ENCODE measurements around the gene GNG5. TPM values are rescaled to one million over a fixed set of nuclear protein-coding genes. Genes with fewer than 3 reads are reported as not detected.
"Not testable (repeated sequence)": the region's sequence is repeated elsewhere in the genome, so short reads cannot be mapped to it uniquely, and the experiment has no call there.

GNG5 gene
- total RNA-seq, 1 donor from 2014 or later = 157 TPM

DNA sequence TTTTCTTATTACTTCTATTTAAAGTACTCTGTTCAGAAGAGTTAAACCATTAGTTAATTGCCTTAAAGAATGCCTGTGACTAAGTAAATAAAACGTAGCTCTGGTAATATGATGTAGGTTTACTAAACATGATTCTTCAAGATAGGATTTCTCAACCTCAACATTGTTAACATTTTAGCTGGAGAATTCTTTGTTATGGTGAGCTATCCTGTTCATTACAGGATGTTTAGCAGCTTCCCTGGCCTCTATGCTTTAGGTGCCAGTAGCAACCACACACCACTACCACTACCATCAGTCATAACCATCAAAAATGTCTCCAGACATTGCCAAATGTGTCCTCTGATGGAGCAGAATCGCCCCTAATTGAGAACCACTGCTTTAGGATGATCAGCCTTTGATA, 16.6 kb downstream of the GNG5 start:
- no peak for DNase-seq (ENCODE audit: low read depth)

DNA sequence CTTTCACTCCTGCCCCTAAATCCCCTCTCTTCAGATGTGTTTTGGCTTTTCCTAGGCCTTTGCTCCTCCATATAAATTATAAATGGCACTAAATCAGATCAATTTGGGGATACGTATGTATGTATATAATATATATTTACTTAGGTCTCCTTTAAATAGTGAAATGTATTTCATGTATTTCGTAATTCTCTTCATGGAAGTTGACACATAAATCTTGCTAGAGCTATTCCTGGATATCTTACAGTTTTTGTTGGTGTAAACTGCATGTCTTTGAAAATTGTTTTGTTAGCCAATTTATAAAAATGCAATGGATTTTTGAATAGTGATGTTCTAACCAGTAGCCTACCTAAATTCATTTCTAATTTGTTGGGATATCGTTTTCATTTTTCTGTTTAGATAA, 18.3 kb downstream of the GNG5 start:
- no peak for DNase-seq (ENCODE audit: low read depth)

DNA sequence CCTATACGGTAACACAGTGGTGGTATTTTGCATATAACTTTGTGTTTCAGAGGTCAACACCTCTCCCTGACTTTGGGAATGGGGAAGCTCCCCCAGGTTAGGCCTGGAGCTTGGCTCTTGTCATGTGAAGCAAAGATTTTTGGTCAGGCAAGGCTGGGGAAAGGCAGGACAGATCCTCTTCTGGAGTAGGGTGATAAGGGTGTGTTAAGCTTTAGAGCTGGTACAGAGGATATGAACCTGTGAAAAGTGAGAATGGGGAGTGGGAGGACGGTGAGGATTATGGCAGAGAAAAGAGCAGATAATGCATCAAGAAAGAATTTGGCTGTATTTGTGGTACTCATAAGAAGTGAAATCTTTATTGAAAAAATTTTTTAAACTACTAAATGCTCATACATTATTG, 25.1 kb downstream of the GNG5 start:
- DNase-seq (ENCODE audit: low read depth) = no peak

DNA sequence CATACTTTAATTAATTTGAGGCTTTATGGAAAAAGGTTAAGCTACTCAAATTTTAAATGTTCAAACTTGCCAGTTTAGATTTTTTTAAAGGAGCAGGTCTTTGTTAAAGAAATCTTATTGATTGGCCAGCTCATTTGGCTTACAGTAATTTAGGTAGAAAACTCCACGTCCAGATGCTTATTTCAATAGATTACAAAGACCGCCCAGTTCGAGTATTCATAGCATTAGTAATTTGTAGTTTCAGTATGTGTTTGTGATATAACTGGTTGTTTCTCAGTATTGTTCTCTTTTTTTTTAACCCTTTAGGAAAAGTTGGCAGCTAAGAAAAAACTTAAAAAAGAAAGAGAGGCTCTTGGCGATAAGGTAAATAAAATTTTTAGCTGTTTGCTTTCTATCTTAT, 25.7 kb downstream of the GNG5 start:
- DNase-seq (ENCODE audit: low read depth) = no peak

DNA sequence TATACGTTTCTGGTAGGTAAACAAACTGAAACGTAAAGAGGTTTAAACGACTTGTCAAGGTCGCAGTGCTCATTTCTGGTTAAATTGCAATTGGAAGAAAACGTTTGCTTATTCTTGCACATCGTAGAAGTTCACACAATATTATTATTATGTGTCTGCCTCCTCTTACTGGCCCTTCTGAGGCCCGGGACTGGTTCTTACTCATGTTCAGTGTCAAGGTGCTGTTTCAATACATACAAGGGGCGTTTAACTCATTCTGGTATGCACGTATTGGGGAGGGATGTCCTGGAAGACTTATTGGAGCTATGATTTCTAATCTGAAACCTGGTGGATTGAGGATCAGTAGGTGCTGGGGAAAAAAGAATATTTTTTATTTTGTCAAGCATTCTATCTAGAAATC, 26.4 kb downstream of the GNG5 start:
- DNase-seq (ENCODE audit: low read depth) = peak; percentile 3

DNA sequence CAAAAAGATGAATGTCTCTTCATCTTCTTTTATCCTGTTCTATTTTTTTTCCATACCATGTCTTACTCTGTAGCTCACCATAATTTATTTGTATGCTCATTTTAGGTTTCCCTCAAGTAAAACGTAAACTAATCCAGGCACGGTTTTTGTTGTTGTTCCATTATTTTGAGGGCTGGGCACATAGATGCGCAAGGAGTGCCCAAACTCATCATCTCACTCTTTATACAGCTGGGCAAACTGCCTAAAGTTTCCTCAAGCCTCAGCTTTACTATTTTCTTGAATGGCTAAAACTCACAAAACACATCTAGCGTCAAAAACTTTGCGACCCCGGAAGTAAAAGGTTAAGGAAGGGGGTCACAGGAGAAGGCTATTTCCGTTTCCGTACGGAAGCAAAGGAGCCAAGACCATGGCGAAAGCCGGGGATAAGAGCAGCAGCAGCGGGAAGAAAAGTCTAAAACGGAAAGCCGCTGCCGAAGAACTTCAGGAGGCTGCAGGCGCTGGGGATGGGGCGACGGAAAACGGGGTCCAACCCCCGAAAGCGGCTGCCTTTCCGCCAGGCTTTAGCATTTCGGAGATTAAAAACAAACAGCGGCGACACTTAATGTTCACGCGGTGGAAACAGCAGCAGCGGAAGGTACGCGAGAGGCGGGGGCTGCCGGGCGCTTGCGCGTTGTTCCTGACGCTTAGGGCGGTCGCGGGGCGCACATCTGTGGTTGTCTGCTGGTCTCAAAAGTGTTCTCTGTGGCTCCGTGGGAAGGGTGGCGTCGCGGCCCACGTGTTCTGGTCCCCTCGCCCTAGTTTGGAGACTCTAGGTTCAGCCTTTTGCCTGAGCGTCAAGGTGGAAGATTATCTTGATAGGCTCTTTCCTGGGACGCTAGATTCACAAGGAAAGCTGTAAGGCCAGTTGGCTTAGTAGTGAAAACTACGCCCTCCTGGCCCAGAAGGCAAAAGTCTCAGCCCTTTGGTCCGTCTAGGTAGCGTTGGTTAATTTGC, 27.2 kb downstream of the GNG5 start, which contains the start of gene RPF1:
Gene RPF1, plus strand, starts transcription at position 391 of the 993 bp plus-strand sequence. Its CDS starts 16 bp downstream, at position 407.
- DNase-seq (ENCODE audit: low read depth) = peak; percentile 92

DNA sequence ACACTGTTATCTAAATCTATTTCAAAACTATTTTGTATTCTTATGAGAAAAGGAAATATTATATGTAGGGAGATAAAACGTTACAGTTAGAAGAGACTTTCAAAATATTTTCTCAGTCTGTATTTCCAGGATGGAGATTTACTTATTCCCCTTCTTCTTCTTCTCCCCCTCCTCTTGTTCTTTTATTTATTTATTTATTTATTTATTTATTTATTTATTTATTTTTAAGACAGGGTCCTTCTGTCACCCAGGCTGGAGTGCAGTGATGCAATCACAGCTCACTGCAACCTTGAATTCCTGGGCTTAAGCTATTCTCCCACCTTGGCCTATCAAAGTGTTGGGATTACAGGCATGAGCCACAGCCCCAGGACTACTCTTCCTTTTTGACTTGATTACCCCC, 30.2 kb downstream of the GNG5 start:
- no peak for DNase-seq (ENCODE audit: low read depth)

DNA sequence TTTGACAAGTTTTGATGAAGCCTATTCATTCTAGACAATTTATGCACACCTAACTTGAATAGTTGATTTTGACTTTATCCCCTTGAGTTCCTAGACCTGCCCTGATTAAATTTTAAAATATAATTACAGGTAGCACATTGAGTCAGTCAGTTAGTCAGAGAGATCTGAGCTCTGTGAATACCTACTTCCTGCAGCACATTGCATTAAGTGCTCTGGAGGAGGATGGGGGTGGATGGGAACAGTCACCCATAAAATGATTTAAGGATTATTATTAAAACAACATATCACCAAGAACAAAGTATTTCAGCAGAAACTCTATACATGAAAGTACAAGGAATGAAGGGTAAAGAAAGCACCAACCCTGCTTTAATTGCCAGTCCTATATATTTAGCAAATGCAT, 39.1 kb downstream of the GNG5 start:
- DNase-seq (ENCODE audit: low read depth) = no peak

DNA sequence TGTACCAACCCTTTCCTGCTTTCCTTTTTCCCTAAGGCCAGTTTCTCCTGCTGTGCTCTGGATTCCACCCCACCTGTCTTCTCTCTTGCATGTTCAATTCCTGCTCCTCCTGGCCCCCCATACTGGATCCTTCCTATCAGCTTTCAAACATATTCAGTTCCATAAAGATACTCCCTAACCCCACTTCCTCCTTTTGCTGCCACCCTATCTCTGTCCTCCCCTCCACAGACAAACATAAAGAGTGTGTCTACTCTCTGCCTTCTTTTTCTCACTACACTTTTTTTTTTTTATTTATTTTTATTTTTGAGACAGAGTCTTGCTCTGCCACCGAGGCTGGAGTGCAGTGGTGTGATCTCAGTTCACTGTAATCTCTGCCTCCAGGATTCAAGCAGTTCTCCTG, 44.3 kb downstream of the GNG5 start:
- no peak for DNase-seq (ENCODE audit: low read depth)

DNA sequence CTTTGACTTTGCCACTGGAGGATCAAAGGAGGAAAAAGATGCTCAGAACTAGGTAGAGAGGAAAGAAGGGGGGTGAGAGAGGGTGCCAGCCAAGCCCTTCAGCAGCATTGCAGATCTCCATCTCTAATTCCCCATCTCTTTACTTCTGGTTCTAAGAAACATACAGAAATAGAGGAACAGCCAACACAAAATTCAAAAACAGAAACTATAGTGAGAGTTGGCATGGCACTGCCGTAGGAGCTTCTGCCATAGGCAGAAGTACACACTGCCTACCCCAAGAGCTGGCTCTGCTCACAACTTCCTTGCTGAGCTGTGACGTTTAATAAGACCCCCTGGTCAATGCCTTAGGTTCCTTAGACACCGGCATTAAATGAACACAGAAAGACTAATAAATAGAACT, 53.9 kb downstream of the GNG5 start:
- no peak for DNase-seq (ENCODE audit: low read depth)

DNA sequence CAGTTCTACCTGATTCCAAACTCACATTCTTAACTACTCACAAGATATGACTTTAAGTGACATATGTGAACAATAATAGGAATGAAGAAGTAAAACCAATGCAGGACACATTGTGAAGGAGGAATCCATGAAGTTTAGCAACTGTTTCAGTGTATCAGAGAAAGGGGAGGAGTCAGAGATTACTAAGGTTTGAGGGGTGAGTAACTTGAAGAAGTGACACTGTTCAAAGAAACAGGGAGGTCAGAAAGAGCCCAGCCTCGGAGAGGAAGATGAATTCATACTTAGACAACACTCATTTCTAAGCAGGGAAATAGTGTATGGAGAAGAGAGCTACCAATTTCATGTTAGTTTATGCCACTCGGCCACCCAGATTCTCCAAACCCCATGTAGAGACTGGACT, 55.5 kb downstream of the GNG5 start:
- no peak for DNase-seq (ENCODE audit: low read depth)

DNA sequence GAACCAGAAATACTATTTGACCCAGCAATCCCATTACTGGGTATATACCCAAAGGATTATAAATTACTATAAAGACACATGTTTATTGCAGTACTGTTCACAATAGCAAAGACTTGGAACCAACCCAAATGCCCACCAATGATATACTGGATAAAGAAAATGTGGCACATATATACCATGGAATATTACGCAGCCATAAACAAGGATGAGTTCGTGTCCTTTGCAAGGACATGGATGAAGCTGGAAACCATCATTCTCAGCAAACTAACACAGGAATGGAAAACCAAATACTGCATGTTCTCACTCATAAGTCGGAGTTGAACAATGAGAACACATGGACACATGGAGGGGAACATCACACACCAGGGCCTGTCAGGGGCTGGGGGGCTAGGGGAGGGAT, 57.7 kb downstream of the GNG5 start:
- DNase-seq (ENCODE audit: low read depth) = not testable (repeated sequence)

Other genes starting within 250 kb of the GNG5 start
- gene SAMD13, start 204.9 kb downstream of the GNG5 start, total RNA-seq = 0.70 and 0.99 TPM in 2 replicates
- gene DNASE2B, start 108.1 kb downstream of the GNG5 start, total RNA-seq = not detected in 2 replicates
- 34.1 and 36.0 TPM in 2 replicates for gene RPF1, start 27.3 kb downstream of the GNG5 start, total RNA-seq
- 0.19 and 5.9 TPM in 2 replicates for gene SPATA1, start 195 bp downstream of the GNG5 start, total RNA-seq
- gene CTBS, start 67.9 kb upstream of the GNG5 start, total RNA-seq = 9.5 and 10.2 TPM in 2 replicates
- 56.9 and 62.4 TPM in 2 replicates for gene SSX2IP, start 183.9 kb upstream of the GNG5 start, total RNA-seq

All from myocyte (in vitro differentiated cells).